Measurements from ENCODE around the gene SEPTIN5. TPM values are rescaled to one million over a fixed set of nuclear protein-coding genes. Genes with fewer than 3 reads are reported as not detected.
A peak's percentile ranks its signal among the peaks of the same experiment; 100 is the strongest.

The SEPTIN5 gene
- total and polyA plus RNA-seq, 2 experiments from 2014 or later: 4.3 to 17.2 TPM

GRCh38 chr22:19754701-19755144 is 40.4 kb downstream of the SEPTIN5 start:
- Histone ChIP-seq H3K4me1 (ENCODE audit: insufficient read depth) (peaks cover 12% of the 10 kb centered on the region), H3F3A (replicated peaks; ENCODE audit: low read depth) (0 out of 2 replicates have a peak, but pooled peaks cover 9% of the 10 kb centered on the region), H4K20me1 (replicated peaks; ENCODE audit: insufficient read depth) (peaks cover 6% of the 10 kb centered on the region), H3K4me3 (peak overlapping the region; percentile 53), H3K27me3 (ENCODE audit: insufficient read depth) (peaks cover 76% of the 10 kb centered on the region), H3K9me2 (ENCODE audit: insufficient read depth) (no peaks in the 10 kb centered on the region), H3K27ac (ENCODE audit: low read depth) (no peak overlapping the region), H3K36me3 (ENCODE audit: insufficient read depth) (no peaks in the 10 kb centered on the region), H2AFZ (0 out of 2 replicates have a peak overlapping the region, but pooled peaks have one; percentile 43), H3K4me2 (peak overlapping the region; percentile 78), H3K79me2 (replicated peaks; ENCODE audit: insufficient read depth) (no peaks in the 10 kb centered on the region)
- Mint-ChIP-seq H3K36me3 (ENCODE audit: low read depth) (no peaks in the 10 kb centered on the region; the same call in 2 of the 3 replicates), H3K4me3 (peak overlapping the region; percentile 57), H3K27ac (no peak overlapping the region), H3K4me1 (peaks cover 14% of the 10 kb centered on the region), H3K9me3 (no peaks in the 10 kb centered on the region; the same call in 2 of the 3 replicates), H3K27me3 (ENCODE audit: insufficient read depth, low read depth, poor library complexity) (peaks cover 76% of the 10 kb centered on the region)
- ATAC-seq (peak; percentile 1), DNase-seq (ENCODE audit: low spot score) (no peak)
- TF ChIP-seq, protein P1, sequence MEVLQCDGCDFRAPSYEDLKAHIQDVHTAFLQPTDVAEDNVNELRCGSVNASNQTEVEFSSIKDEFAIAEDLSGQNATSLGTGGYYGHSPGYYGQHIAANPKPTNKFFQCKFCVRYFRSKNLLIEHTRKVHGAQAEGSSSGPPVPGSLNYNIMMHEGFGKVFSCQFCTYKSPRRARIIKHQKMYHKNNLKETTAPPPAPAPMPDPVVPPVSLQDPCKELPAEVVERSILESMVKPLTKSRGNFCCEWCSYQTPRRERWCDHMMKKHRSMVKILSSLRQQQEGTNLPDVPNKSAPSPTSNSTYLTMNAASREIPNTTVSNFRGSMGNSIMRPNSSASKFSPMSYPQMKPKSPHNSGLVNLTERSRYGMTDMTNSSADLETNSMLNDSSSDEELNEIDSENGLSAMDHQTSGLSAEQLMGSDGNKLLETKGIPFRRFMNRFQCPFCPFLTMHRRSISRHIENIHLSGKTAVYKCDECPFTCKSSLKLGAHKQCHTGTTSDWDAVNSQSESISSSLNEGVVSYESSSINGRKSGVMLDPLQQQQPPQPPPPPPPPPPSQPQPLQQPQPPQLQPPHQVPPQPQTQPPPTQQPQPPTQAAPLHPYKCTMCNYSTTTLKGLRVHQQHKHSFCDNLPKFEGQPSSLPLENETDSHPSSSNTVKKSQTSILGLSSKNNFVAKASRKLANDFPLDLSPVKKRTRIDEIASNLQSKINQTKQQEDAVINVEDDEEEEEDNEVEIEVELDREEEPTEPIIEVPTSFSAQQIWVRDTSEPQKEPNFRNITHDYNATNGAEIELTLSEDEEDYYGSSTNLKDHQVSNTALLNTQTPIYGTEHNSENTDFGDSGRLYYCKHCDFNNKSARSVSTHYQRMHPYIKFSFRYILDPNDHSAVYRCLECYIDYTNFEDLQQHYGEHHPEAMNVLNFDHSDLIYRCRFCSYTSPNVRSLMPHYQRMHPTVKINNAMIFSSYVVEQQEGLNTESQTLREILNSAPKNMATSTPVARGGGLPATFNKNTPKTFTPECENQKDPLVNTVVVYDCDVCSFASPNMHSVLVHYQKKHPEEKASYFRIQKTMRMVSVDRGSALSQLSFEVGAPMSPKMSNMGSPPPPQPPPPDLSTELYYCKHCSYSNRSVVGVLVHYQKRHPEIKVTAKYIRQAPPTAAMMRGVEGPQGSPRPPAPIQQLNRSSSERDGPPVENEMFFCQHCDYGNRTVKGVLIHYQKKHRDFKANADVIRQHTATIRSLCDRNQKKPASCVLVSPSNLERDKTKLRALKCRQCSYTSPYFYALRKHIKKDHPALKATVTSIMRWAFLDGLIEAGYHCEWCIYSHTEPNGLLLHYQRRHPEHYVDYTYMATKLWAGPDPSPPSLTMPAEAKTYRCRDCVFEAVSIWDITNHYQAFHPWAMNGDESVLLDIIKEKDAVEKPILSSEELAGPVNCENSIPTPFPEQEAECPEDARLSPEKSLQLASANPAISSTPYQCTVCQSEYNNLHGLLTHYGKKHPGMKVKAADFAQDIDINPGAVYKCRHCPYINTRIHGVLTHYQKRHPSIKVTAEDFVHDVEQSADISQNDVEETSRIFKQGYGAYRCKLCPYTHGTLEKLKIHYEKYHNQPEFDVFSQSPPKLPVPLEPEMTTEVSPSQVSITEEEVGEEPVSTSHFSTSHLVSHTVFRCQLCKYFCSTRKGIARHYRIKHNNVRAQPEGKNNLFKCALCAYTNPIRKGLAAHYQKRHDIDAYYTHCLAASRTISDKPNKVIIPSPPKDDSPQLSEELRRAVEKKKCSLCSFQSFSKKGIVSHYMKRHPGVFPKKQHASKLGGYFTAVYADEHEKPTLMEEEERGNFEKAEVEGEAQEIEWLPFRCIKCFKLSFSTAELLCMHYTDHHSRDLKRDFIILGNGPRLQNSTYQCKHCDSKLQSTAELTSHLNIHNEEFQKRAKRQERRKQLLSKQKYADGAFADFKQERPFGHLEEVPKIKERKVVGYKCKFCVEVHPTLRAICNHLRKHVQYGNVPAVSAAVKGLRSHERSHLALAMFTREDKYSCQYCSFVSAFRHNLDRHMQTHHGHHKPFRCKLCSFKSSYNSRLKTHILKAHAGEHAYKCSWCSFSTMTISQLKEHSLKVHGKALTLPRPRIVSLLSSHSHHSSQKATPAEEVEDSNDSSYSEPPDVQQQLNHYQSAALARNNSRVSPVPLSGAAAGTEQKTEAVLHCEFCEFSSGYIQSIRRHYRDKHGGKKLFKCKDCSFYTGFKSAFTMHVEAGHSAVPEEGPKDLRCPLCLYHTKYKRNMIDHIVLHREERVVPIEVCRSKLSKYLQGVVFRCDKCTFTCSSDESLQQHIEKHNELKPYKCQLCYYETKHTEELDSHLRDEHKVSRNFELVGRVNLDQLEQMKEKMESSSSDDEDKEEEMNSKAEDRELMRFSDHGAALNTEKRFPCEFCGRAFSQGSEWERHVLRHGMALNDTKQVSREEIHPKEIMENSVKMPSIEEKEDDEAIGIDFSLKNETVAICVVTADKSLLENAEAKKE (CRISPR knock-in tag; IDR thresholded peaks at IDR 0.05): no peak
- TF ChIP-seq, protein P2, sequence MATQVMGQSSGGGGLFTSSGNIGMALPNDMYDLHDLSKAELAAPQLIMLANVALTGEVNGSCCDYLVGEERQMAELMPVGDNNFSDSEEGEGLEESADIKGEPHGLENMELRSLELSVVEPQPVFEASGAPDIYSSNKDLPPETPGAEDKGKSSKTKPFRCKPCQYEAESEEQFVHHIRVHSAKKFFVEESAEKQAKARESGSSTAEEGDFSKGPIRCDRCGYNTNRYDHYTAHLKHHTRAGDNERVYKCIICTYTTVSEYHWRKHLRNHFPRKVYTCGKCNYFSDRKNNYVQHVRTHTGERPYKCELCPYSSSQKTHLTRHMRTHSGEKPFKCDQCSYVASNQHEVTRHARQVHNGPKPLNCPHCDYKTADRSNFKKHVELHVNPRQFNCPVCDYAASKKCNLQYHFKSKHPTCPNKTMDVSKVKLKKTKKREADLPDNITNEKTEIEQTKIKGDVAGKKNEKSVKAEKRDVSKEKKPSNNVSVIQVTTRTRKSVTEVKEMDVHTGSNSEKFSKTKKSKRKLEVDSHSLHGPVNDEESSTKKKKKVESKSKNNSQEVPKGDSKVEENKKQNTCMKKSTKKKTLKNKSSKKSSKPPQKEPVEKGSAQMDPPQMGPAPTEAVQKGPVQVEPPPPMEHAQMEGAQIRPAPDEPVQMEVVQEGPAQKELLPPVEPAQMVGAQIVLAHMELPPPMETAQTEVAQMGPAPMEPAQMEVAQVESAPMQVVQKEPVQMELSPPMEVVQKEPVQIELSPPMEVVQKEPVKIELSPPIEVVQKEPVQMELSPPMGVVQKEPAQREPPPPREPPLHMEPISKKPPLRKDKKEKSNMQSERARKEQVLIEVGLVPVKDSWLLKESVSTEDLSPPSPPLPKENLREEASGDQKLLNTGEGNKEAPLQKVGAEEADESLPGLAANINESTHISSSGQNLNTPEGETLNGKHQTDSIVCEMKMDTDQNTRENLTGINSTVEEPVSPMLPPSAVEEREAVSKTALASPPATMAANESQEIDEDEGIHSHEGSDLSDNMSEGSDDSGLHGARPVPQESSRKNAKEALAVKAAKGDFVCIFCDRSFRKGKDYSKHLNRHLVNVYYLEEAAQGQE (IDR thresholded peaks at IDR 0.05; ENCODE audit: unreplicated experiment): no peak
- TF ChIP-seq ZNF114 (CRISPR knock-in tag; IDR thresholded peaks at IDR 0.05) (no peak), JUNB (IDR thresholded peaks at IDR 0.05; ENCODE audit: unreplicated experiment) (no peak), EZH2phosphoT487 (IDR thresholded peaks at IDR 0.05; ENCODE audit: unreplicated experiment) (no peak), NANOG (IDR thresholded peaks at IDR 0.05; ENCODE audit: borderline replicate concordance) (no peak), ZNF331 (CRISPR knock-in tag; IDR thresholded peaks at IDR 0.05; ENCODE audit: low read depth) (no peak), STAT1 (IDR thresholded peaks at IDR 0.05; ENCODE audit: unreplicated experiment) (no peak), CREB1 (CRISPR knock-in tag; IDR thresholded peaks at IDR 0.05; ENCODE audit: low read depth) (no peak), CTCF (conservative IDR thresholded peaks at IDR 0.05; ENCODE audit: low read depth in 2 of 2) (no peak), EZH2 (IDR thresholded peaks at IDR 0.05; ENCODE audit: low read depth, unreplicated experiment) (no peak), POLR2AphosphoS5 (IDR thresholded peaks at IDR 0.05; ENCODE audit: low read depth) (no peak)
- TF ChIP-seq, protein P3, sequence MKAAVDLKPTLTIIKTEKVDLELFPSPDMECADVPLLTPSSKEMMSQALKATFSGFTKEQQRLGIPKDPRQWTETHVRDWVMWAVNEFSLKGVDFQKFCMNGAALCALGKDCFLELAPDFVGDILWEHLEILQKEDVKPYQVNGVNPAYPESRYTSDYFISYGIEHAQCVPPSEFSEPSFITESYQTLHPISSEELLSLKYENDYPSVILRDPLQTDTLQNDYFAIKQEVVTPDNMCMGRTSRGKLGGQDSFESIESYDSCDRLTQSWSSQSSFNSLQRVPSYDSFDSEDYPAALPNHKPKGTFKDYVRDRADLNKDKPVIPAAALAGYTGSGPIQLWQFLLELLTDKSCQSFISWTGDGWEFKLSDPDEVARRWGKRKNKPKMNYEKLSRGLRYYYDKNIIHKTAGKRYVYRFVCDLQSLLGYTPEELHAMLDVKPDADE (IDR thresholded peaks at IDR 0.05): no peak
